ENCODE results near the gene ELK3.

Gene ELK3

GRCh38 chr12:96242597-96242996, 48.4 kb downstream of the ELK3 start:
- DNase-seq (ENCODE audit: low read depth), result no peak
- no peak for TF ChIP-seq CTCF (IDR thresholded peaks at IDR 0.05; ENCODE audit: low read length, missing control alignments)
- H3K4me3 ChIP-seq (replicated peaks; ENCODE audit: low read depth, low read length), result no peak overlapping the region

- no peak overlapping the region for H3K4me3 ChIP-seq (replicated peaks; ENCODE audit: low read depth, low read length)
- DNase-seq (ENCODE audit: low read depth), result no peak
- no peak for TF ChIP-seq CTCF (IDR thresholded peaks at IDR 0.05; ENCODE audit: low read length, missing control alignments)
Measured at GRCh38 chr12:96244826-96245225, 50.7 kb downstream of the ELK3 start.

GRCh38 chr12:96246926-96247505, 52.8 kb downstream of the ELK3 start:
- no peak for TF ChIP-seq CTCF (IDR thresholded peaks at IDR 0.05; ENCODE audit: low read length, missing control alignments)
- no peak overlapping the region for H3K4me3 ChIP-seq (replicated peaks; ENCODE audit: low read depth, low read length)
- no peak for DNase-seq (ENCODE audit: low read depth)

- no peak overlapping the region for H3K4me3 ChIP-seq (replicated peaks; ENCODE audit: low read depth, low read length)
- TF ChIP-seq CTCF (IDR thresholded peaks at IDR 0.05; ENCODE audit: low read length, missing control alignments), result no peak
- DNase-seq (ENCODE audit: low read depth), result no peak
Measured at GRCh38 chr12:96247563-96247962, 53.4 kb downstream of the ELK3 start.

- no peak for DNase-seq (ENCODE audit: low read depth)
- no peak for TF ChIP-seq CTCF (IDR thresholded peaks at IDR 0.05; ENCODE audit: low read length, missing control alignments)
- no peak overlapping the region for H3K4me3 ChIP-seq (replicated peaks; ENCODE audit: low read depth, low read length)
Measured at GRCh38 chr12:96248136-96248931, 54.2 kb downstream of the ELK3 start.

GRCh38 chr12:96249196-96250118, 55.3 kb downstream of the ELK3 start:
- peak; percentile 73 for DNase-seq (ENCODE audit: low read depth)
- no peak overlapping the region for H3K4me3 ChIP-seq (replicated peaks; ENCODE audit: low read depth, low read length)
- TF ChIP-seq CTCF (IDR thresholded peaks at IDR 0.05; ENCODE audit: low read length, missing control alignments), result no peak
